HPDE6-E6E7 (cell line): ENCODE measurements around the gene ODAM.
"Not testable (repeated sequence)": the region's sequence is repeated elsewhere in the genome, so short reads cannot be mapped to it uniquely, and the experiment has no call there.

Source experiments
- DNase-seq: peaks from one replicate; pipeline ENCODE4 v3.0.0; 2011; ENCODE audit warnings: missing footprints; ENCODE audit errors: extremely low spot score

The ODAM gene

DNA sequence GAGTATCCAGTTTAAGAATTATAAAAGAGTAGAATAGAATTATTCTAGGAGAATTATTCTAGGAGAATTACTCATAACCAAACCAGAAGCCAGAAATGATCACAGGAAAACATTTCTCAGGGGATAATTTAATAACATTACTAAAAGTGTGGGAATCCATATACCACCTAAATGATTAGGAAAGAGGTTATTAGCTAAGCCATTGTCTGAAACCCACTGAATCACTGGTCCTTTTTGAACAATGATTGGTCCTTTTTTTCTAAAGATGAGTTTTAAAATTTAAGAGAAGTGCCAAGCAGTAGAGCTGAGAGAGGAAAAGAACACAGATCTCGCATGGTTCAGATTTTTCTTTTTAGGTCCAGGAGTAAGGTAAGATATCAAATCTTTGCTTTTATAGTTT, at the start of gene ODAM:
ODAM (plus strand) TSS at position 301 of the 400 bp plus-strand sequence. CDS start 819 bp downstream, outside the sequence.
- no peak for DNase-seq

DNA sequence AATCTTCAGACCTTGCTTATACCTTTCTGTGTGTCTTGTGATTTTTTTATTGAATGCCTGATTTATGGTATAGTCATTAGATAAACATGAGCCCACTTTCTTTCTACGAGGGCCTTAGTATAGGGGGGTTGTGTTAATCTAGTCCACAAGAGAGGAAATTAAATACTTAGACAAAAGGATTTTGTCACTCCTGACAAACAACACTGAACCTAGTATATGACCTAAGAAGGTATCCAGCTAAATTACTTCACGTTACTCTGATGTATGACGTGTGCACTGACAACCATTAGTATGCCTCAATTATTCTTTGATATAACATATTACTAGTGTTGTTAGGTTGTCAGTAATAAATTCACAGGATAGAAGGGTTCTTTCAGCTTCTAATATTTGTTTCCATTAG, 44.3 kb upstream of the ODAM start:
- DNase-seq, result no peak

- DNase-seq, result no peak
These were observed 43.4 kb upstream of the ODAM start for GRCh38 chr4:70152088-70152487.

GRCh38 chr4:70153937-70154336, 41.6 kb upstream of the ODAM start, which contains the start of gene PRR27:
Gene PRR27, plus strand, starts transcription at chr4:70154237. Its CDS starts 139 bp downstream, at chr4:70154376.
- DNase-seq, result no peak

DNA sequence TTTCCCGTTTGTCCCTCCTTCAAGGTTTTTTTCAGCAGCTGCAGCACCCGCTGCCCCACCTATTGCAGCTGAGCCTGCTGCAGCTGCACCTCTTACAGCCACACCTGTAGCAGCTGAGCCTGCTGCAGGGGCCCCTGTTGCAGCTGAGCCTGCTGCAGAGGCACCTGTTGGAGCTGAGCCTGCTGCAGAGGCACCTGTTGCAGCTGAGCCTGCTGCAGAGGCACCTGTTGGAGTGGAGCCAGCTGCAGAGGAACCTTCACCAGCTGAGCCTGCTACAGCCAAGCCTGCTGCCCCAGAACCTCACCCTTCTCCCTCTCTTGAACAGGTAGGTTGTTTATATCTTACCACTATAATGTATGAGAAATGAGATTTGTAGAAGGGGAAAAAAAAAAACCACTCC, 36.9 kb upstream of the ODAM start:
- DNase-seq, result no peak

DNA sequence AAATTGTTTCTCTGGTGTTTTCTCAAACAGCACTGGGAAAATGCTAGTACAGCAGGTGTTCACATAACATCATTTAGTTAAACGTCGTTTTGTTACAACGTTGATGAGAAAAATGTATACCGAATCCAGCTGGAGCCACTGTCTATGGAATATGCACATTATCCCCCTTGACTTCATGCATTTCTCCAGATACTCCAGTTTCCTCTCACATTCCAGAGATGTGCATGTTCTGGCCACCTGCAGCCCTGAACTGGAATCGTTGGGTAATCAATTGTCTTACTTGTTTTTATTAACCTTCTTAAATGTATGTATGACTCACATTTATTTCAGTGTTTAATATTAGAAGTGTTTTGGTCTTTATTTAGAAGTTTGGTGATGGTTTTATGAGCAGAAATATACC, 18.4 kb upstream of the ODAM start:
- DNase-seq, result no peak

DNA sequence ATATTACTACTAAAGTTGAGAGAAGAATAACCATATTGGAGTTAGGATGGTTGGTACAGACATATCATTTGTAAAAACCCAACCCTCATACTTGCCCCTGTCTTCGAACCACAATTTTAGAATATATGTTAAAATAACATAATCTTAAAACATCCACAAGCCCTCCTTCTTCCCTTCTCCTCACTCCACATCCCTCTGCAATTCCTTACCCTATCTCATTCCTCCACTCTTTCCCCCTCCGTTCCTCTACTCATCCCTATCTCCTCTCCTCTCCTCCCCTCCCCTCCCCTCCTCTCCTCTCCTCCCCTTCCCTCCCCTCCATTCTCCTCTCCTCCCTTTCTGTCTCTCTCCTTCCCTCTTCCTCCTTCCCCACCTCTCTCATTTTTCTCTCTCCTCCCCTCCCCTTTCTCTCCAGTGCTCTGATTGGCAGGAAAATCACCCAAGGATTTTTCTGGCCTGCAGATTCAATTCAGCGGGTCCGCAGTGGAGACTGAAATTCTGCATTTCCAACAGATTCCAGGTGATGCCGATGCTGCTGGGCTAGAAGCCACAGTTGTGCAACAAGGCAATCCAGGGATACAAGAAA, 17.4 kb upstream of the ODAM start:
- no peak for DNase-seq

DNA sequence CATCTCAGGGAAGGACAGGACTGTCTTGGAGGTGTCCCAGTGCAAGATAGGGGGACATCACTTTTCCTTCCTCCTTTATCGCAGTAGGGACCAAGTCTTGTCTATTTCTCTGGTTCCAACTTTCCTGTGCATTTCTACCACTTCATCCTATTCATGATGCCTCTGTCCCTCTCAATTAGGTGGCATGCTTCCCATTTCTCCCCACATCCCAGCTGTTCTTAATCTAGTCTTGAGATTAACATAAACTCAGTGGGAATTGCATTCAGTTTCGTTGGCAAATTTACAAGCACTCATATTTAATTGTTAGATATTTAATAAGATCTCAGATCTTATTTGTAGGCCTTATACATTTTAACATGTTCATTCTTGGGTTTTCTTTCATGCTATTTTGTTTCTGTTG, 15.7 kb upstream of the ODAM start:
- DNase-seq, result no peak

- DNase-seq, result no peak
These were observed 13.7 kb upstream of the ODAM start for GRCh38 chr4:70181864-70182263.

- no peak for DNase-seq
These were observed 12.9 kb upstream of the ODAM start for GRCh38 chr4:70182517-70183167.

GRCh38 chr4:70183168-70183939, 12.2 kb upstream of the ODAM start:
- peak; percentile 13 for DNase-seq

- DNase-seq, result no peak
These were observed 11.6 kb upstream of the ODAM start for GRCh38 chr4:70183940-70184246.

GRCh38 chr4:70187216-70187615, 8.3 kb upstream of the ODAM start:
- no peak for DNase-seq

GRCh38 chr4:70190579-70190978, 4.9 kb upstream of the ODAM start:
- no peak for DNase-seq

DNA sequence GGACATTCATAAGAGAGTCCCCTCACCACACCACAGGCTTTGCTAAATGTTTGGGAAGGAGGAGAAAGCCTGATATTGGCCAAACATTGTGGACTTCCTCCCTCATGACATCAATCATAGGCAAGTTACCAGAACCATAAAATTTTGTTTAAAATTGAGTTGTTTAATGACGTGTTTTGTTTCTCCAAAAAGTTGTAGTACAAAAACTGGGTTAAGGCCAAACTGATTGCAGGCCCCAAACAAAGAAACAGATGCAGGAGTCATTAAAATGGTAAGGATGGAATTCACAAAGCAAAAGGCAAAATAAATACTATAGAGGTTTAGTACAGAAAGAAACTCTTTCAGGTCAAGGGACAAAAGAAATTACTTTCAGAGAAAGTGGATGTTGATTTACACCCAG, 3.9 kb upstream of the ODAM start:
- DNase-seq, result no peak

GRCh38 chr4:70192895-70193294, 2.6 kb upstream of the ODAM start:
- no peak for DNase-seq

- DNase-seq, result no peak
These were observed 1.3 kb downstream of the ODAM start for GRCh38 chr4:70196857-70197256.

GRCh38 chr4:70197842-70198241, 2.3 kb downstream of the ODAM start:
- no peak for DNase-seq

- DNase-seq, result no peak
These were observed 8.1 kb downstream of the ODAM start for GRCh38 chr4:70203601-70204000.

DNA sequence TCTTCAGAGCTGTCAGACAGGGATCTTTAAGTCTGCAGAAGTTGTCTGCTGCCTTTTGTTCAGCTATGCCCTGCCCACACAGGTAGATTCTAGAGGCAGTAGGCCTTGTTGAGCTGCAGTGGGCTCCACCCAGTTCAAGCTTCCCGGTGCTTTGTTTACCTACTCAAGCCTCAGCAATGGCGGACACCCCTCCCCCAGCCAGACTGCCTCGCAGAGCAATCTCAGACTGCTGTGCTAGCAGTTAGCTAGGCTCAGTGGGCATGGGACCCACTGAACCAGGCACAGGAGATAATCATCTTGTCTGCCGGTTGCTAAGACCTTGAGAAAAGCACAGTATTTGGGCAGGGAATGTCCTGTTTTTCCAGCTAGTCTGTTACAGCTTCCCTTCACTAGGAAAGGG, 17.2 kb downstream of the ODAM start:
- not testable (repeated sequence) for DNase-seq

GRCh38 chr4:70216109-70216508, 20.6 kb downstream of the ODAM start:
- not testable (repeated sequence) for DNase-seq

GRCh38 chr4:70216550-70216949, 21.0 kb downstream of the ODAM start:
- DNase-seq, result not testable (repeated sequence)

- not testable (repeated sequence) for DNase-seq
These were observed 25.9 kb downstream of the ODAM start for GRCh38 chr4:70221389-70221788.
